Activated naive CD4-positive, alpha-beta T cell treated with anti-CD3 and anti-CD28 coated beads, Interleukin-2, amount 50 U/mL, for 16 hours (primary cell): Measurements from ENCODE around the gene FMOD.
"Not testable (repeated sequence)": the region's sequence is repeated elsewhere in the genome, so short reads cannot be mapped to it uniquely, and the experiment has no call there.

Experiments used
- DNase-seq: peaks from one replicate; pipeline ENCODE4 v3.0.0-alpha.2; 2020

FMOD gene

GRCh38 chr1:203325026-203325417 lies 25.9 kb downstream of the FMOD start:
- DNase-seq = peak; percentile 27

GRCh38 chr1:203324105-203325025 lies 26.6 kb downstream of the FMOD start:
- peak; percentile 47 for DNase-seq

- no peak for DNase-seq
Measured at GRCh38 chr1:203323587-203323986, 27.3 kb downstream of the FMOD start.

- no peak for DNase-seq
Measured at GRCh38 chr1:203322500-203323179, 28.3 kb downstream of the FMOD start.

GRCh38 chr1:203321273-203322052 lies 29.5 kb downstream of the FMOD start:
- no peak for DNase-seq

GRCh38 chr1:203320591-203321272 lies 30.2 kb downstream of the FMOD start:
- no peak for DNase-seq

- no peak for DNase-seq
Measured at GRCh38 chr1:203318229-203318517, 32.7 kb downstream of the FMOD start.

GRCh38 chr1:203317429-203318228 lies 33.3 kb downstream of the FMOD start:
- no peak for DNase-seq

- DNase-seq = no peak
Measured at GRCh38 chr1:203316626-203317093, 34.3 kb downstream of the FMOD start.

- DNase-seq = not testable (repeated sequence)
Measured at GRCh38 chr1:203314025-203314759, 36.7 kb downstream of the FMOD start.

- no peak for DNase-seq
Measured at GRCh38 chr1:203311368-203312301, 39.3 kb downstream of the FMOD start.

- no peak for DNase-seq
Measured at GRCh38 chr1:203308923-203309331, 42.0 kb downstream of the FMOD start.

GRCh38 chr1:203308328-203308922 lies 42.5 kb downstream of the FMOD start:
- DNase-seq = no peak

- no peak for DNase-seq
Measured at GRCh38 chr1:203307641-203308126, 43.2 kb downstream of the FMOD start.

GRCh38 chr1:203306965-203307541 lies 43.9 kb downstream of the FMOD start:
- peak; percentile 63 for DNase-seq

- DNase-seq = peak; percentile 33
Measured at GRCh38 chr1:203306089-203306964, 44.6 kb downstream of the FMOD start.

- DNase-seq = no peak
Measured at GRCh38 chr1:203305809-203306088, 45.2 kb downstream of the FMOD start.
